Measurements from ENCODE around the gene NLRX1.

GRCh38 chr11:119153049-119153818 is 15.3 kb upstream of the NLRX1 start:
- no peak for TF ChIP-seq EP300 (IDR thresholded peaks at IDR 0.05; ENCODE audit: borderline replicate concordance)
- no peak for TF ChIP-seq TAF1 (IDR thresholded peaks at IDR 0.05; ENCODE audit: low read depth)
- TF ChIP-seq MAX (IDR thresholded peaks at IDR 0.05): no peak
- no peak for TF ChIP-seq RAD21 (IDR thresholded peaks at IDR 0.05; ENCODE audit: low read depth)
- TF ChIP-seq CREB1 (IDR thresholded peaks at IDR 0.05; ENCODE audit: low read depth): no peak
- TF ChIP-seq TCF12 (IDR thresholded peaks at IDR 0.05; ENCODE audit: low read depth): no peak

Measured in Ishikawa (cell line).